Measurements from ENCODE around the gene KCNS1. TPM values are rescaled to one million over a fixed set of nuclear protein-coding genes. Genes with fewer than 3 reads are reported as not detected.
"Not testable (repeated sequence)": the region's sequence is repeated elsewhere in the genome, so short reads cannot be mapped to it uniquely, and the experiment has no call there.

Gene KCNS1
- total RNA-seq (1 to 10 TPM in 1 of 4 donors, under 1 TPM in 3; 0.37 to 1.2 (median 0.58) TPM), polyA plus RNA-seq (0.27 TPM)
- long read RNA-seq, donor 1, result 0 reads
- long read RNA-seq, donor 2, partial matches to known transcripts, result 4 of 4 reads
- long read RNA-seq, donor 2, other reads (novel, unspliced or antisense), result 0 of 4 reads
- long read RNA-seq, donor 3, partial matches to known transcripts, result 3 of 7 reads
- long read RNA-seq, donor 3, other reads (novel, unspliced or antisense), result 4 of 7 reads
- long read RNA-seq, donor 4, result 0 reads

GRCh38 chr20:45100563-45101245 is at the start of gene KCNS1:
KCNS1 (minus strand) TSS chr20:45101127; CDS start chr20:45099236, 1,891 bp downstream.
- WGBS, result 6% methylated on average over 38 of the region's 38 CpGs
- H3K27ac ChIP-seq (ENCODE audit: low read length), result no peak within 1 kb of the TSS
- no peaks in the 10 kb centered on the region for H3K4me1 ChIP-seq (ENCODE audit: control insufficient read depth, insufficient read depth, low read length)
- H3K9me3 ChIP-seq (ENCODE audit: control insufficient read depth, low read length), result no peaks in the 10 kb centered on the region
- intact Hi-C loops (cut with DNase I), result no loop called here
- peak in 2 of 3 donors; percentile 49 to 59 for DNase-seq
- no peak within 1 kb of the TSS for H3K4me3 ChIP-seq (ENCODE audit: low read length)
- ATAC-seq, result peak in 1 of 2 donors; percentile 17
- H3K27me3 ChIP-seq (ENCODE audit: control insufficient read depth, insufficient read depth), result no peaks in the 10 kb centered on the region

GRCh38 chr20:45149062-45149461 is 48.1 kb upstream of the KCNS1 start:
- ATAC-seq (no peak), DNase-seq (no peak)
- Histone ChIP-seq H3K4me1 (ENCODE audit: control insufficient read depth, insufficient read depth, low read length) (no peaks in the 10 kb centered on the region), H3K9me3 (ENCODE audit: control insufficient read depth, low read length) (no peaks in the 10 kb centered on the region), H3K4me3 (ENCODE audit: low read length) (no peak overlapping the region), H3K27me3 (ENCODE audit: control insufficient read depth, insufficient read depth) (no peaks in the 10 kb centered on the region), H3K27ac (ENCODE audit: low read length) (no peak overlapping the region)
- WGBS, result 91% methylated on average over 3 of the region's 3 CpGs
- intact Hi-C loops (cut with DNase I), result no loop called here

- WGBS, result 68% methylated on average over 4 of the region's 4 CpGs
- intact Hi-C loops (cut with DNase I), result no loop called here
Measured at GRCh38 chr20:45140836-45141235, 39.9 kb upstream of the KCNS1 start.

GRCh38 chr20:45139733-45140375 is 38.9 kb upstream of the KCNS1 start:
- H3K27me3 ChIP-seq (ENCODE audit: control insufficient read depth, insufficient read depth); H3K27ac ChIP-seq (ENCODE audit: low read length); DNase-seq; intact Hi-C loops (cut with DNase I); H3K4me1 ChIP-seq (ENCODE audit: control insufficient read depth, insufficient read depth, low read length); ATAC-seq; H3K4me3 ChIP-seq (ENCODE audit: low read length); H3K9me3 ChIP-seq (ENCODE audit: control insufficient read depth, low read length): not testable (repeated sequence)
- WGBS, result 90% methylated on average over 5 of the region's 5 CpGs

More at GRCh38 chr20:45140836-45141235, 39.9 kb upstream of the KCNS1 start:
- Histone ChIP-seq H3K4me1 (ENCODE audit: control insufficient read depth, insufficient read depth, low read length) (no peaks in the 10 kb centered on the region), H3K9me3 (ENCODE audit: control insufficient read depth, low read length) (no peaks in the 10 kb centered on the region), H3K27me3 (ENCODE audit: control insufficient read depth, insufficient read depth) (peaks cover 3% of the 10 kb centered on the region), H3K4me3 (ENCODE audit: low read length) (no peak overlapping the region), H3K27ac (ENCODE audit: low read length) (no peak overlapping the region)
- DNase-seq (no peak), ATAC-seq (no peak)

GRCh38 chr20:45138561-45139300 is 37.8 kb upstream of the KCNS1 start:
- H3K4me3 ChIP-seq (ENCODE audit: low read length), result no peak overlapping the region
- intact Hi-C loops (cut with DNase I), result no loop called here
- no peak overlapping the region for H3K27ac ChIP-seq (ENCODE audit: low read length)
- peak; percentile 22 to 75 (median 66) for DNase-seq
- no peaks in the 10 kb centered on the region for H3K9me3 ChIP-seq (ENCODE audit: control insufficient read depth, low read length)
- ATAC-seq, result no peak
- H3K4me1 ChIP-seq (ENCODE audit: control insufficient read depth, insufficient read depth, low read length), result no peaks in the 10 kb centered on the region
- WGBS, result 38% methylated on average over 20 of the region's 20 CpGs
- peaks cover 3% of the 10 kb centered on the region for H3K27me3 ChIP-seq (ENCODE audit: control insufficient read depth, insufficient read depth)

GRCh38 chr20:45136911-45137310 is 36.0 kb upstream of the KCNS1 start:
- H3K9me3 ChIP-seq (ENCODE audit: control insufficient read depth, low read length), result no peaks in the 10 kb centered on the region
- WGBS, result 72% methylated on average over 2 of the region's 2 CpGs
- intact Hi-C loops (cut with DNase I), result no loop called here
- DNase-seq (no peak), ATAC-seq (no peak)
- no peak overlapping the region for H3K4me3 ChIP-seq (ENCODE audit: low read length)
- H3K27ac ChIP-seq (ENCODE audit: low read length), result no peak overlapping the region
- H3K27me3 ChIP-seq (ENCODE audit: control insufficient read depth, insufficient read depth), result peaks cover 3% of the 10 kb centered on the region
- H3K4me1 ChIP-seq (ENCODE audit: control insufficient read depth, insufficient read depth, low read length), result no peaks in the 10 kb centered on the region

GRCh38 chr20:45128099-45128498 is 27.2 kb upstream of the KCNS1 start:
- Histone ChIP-seq H3K27me3 (ENCODE audit: control insufficient read depth, insufficient read depth) (no peaks in the 10 kb centered on the region), H3K4me3 (ENCODE audit: low read length) (no peak overlapping the region), H3K9me3 (ENCODE audit: control insufficient read depth, low read length) (no peaks in the 10 kb centered on the region), H3K27ac (ENCODE audit: low read length) (no peak overlapping the region), H3K4me1 (ENCODE audit: control insufficient read depth, insufficient read depth, low read length) (no peaks in the 10 kb centered on the region)
- DNase-seq (no peak), ATAC-seq (no peak)
- 71% methylated on average over 2 of the region's 2 CpGs for WGBS
- intact Hi-C loops (cut with DNase I), result no loop called here

GRCh38 chr20:45124365-45124764 is 23.4 kb upstream of the KCNS1 start, which contains the start of gene WFDC12:
WFDC12 (minus strand) TSS chr20:45124465; CDS start chr20:45124447, 18 bp downstream.
- WGBS, result 80% methylated on average over 6 of the region's 6 CpGs
- intact Hi-C loops (cut with DNase I), result no loop called here
- ATAC-seq, result no peak
- Histone ChIP-seq H3K4me1 (ENCODE audit: control insufficient read depth, insufficient read depth, low read length) (no peaks in the 10 kb centered on the region), H3K27ac (ENCODE audit: low read length) (no peak within 1 kb of the TSS), H3K27me3 (ENCODE audit: control insufficient read depth, insufficient read depth) (no peaks in the 10 kb centered on the region), H3K9me3 (ENCODE audit: control insufficient read depth, low read length) (no peaks in the 10 kb centered on the region), H3K4me3 (ENCODE audit: low read length) (no peak within 1 kb of the TSS)
- DNase-seq, result no peak

- ATAC-seq, result no peak
- 92% methylated on average over 2 of the region's 2 CpGs for WGBS
- no peak overlapping the region for H3K4me3 ChIP-seq (ENCODE audit: low read length)
- no peak overlapping the region for H3K27ac ChIP-seq (ENCODE audit: low read length)
- DNase-seq, result no peak
- H3K27me3 ChIP-seq (ENCODE audit: control insufficient read depth, insufficient read depth), result no peaks in the 10 kb centered on the region
- no peaks in the 10 kb centered on the region for H3K4me1 ChIP-seq (ENCODE audit: control insufficient read depth, insufficient read depth, low read length)
- intact Hi-C loops (cut with DNase I), result no loop called here
- no peaks in the 10 kb centered on the region for H3K9me3 ChIP-seq (ENCODE audit: control insufficient read depth, low read length)
Measured at GRCh38 chr20:45121388-45121787, 20.5 kb upstream of the KCNS1 start.

GRCh38 chr20:45119556-45120266 is 18.8 kb upstream of the KCNS1 start:
- ATAC-seq, result no peak
- DNase-seq, result no peak
- Histone ChIP-seq H3K27me3 (ENCODE audit: control insufficient read depth, insufficient read depth) (no peaks in the 10 kb centered on the region), H3K9me3 (ENCODE audit: control insufficient read depth, low read length) (no peaks in the 10 kb centered on the region), H3K4me3 (ENCODE audit: low read length) (no peak overlapping the region), H3K27ac (ENCODE audit: low read length) (no peak overlapping the region), H3K4me1 (ENCODE audit: control insufficient read depth, insufficient read depth, low read length) (no peaks in the 10 kb centered on the region)
- intact Hi-C loops (cut with DNase I), result no loop called here
- 73% methylated on average over 2 of the region's 2 CpGs for WGBS
